ENCODE results near the gene ENPP6. TPM values are rescaled to one million over a fixed set of nuclear protein-coding genes. Genes with fewer than 3 reads are reported as not detected.

ENPP6 gene
- total and polyA plus RNA-seq, 2 donors (not counting 3 experiments of a cell fraction or from before 2014, with no cell fraction given) = not detected

DNA sequence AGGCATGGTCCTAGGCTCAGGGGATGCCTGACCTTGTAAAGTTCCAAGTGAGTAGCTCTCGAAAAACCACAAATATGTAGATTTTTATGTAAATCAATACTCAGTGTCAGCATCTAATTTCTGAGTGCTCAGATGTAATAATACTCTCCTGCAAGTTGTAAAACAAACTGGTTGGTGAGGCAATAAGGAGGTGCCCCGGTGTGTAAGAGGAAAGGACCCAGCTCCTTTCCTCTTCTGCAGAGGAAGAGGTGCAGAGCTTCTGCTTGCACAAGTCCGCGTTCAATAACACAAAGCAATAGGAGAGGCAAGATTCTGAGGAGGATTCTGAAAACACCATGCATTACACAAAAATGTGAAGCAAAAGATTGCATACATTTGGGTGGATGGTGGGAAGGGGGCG is 43.6 kb upstream of the ENPP6 start:
- Histone ChIP-seq H3K27me3 (ENCODE audit: control insufficient read depth in 2 of 2, insufficient read depth in 2 of 2, low read length in 2 of 2) (peaks cover 2 to 3% of the 10 kb centered on the region in 2 experiments), H3K79me2 (ENCODE audit: control insufficient read depth, insufficient read depth, low read length) (no peaks in the 10 kb centered on the region), H3K9ac (replicated peaks; ENCODE audit: extremely low read depth, insufficient read depth, low read length) (no peak overlapping the region), H3K4me1 (ENCODE audit: control insufficient read depth, extremely low read depth, insufficient read depth, low read length) (peaks cover 10% of the 10 kb centered on the region), H3K9me3 (replicated peaks; ENCODE audit: control insufficient read depth, insufficient read depth, low read length) (no peaks in the 10 kb centered on the region), H3K4me2 (ENCODE audit: insufficient read depth, low read length) (no peak overlapping the region), H3K36me3 (ENCODE audit: control insufficient read depth in 2 of 2, extremely low read depth in 1 of 2, insufficient read depth in 2 of 2, low read length in 2 of 2) (no peaks in the 10 kb centered on the region), H3K27ac (ENCODE audit: insufficient read depth, low read depth, low read length) (no peak overlapping the region), H4K20me1 (replicated peaks; ENCODE audit: control insufficient read depth, extremely low read depth, insufficient read depth, low read length) (no peaks in the 10 kb centered on the region), H2AFZ (ENCODE audit: low read depth, low read length) (no peak overlapping the region), H3K4me3 (replicated peaks in 1 of 3; ENCODE audit: insufficient read depth in 1 of 3, low read depth in 1 of 3, low read length in 3 of 3) (no peak overlapping the region), H3K9me1 (replicated peaks; ENCODE audit: control insufficient read depth, extremely low read depth, insufficient read depth, low read length) (no peaks in the 10 kb centered on the region)
- dilution Hi-C loops (cut with MboI; ENCODE audit: extremely low pct_ligation_motif_present, low sequenced_read_pairs) = no loop called here
- TF ChIP-seq, protein P1, sequence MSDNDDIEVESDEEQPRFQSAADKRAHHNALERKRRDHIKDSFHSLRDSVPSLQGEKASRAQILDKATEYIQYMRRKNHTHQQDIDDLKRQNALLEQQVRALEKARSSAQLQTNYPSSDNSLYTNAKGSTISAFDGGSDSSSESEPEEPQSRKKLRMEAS (IDR thresholded peaks at IDR 0.05; ENCODE audit: insufficient read depth, insufficient read length) = no peak
- TF ChIP-seq EZH2 (IDR thresholded peaks at IDR 0.05; ENCODE audit: borderline replicate concordance, low read depth, low read length, severe bottlenecking) = no peak
- no peak for TF ChIP-seq POLR2AphosphoS5 (IDR thresholded peaks at IDR 0.05; ENCODE audit: insufficient read depth, low read depth, low read length)
- no peak for TF ChIP-seq GATA2 (IDR thresholded peaks at IDR 0.05; ENCODE audit: insufficient read depth, insufficient read length, low read depth, low read length)
- no peak for TF ChIP-seq JUN (IDR thresholded peaks at IDR 0.05; ENCODE audit: borderline replicate concordance, insufficient read depth, insufficient read length, low read depth)
- no peak for TF ChIP-seq MYC (IDR thresholded peaks at IDR 0.05; ENCODE audit: low read depth, low read length)
- no TSS peak for BruUV-seq (replicated peaks)
- intact Hi-C loops (cut with micrococcal nuclease) = no loop called here
- POLR2A ChIA-PET = no interaction called here
- FAIRE-seq (no peak), DNase-seq (ENCODE audit: low read depth, low spot score) (no peak)
- CTCF ChIA-PET = interaction anchor here (1.5 to 2.4 kb wide), 2 partner anchors 10 to 275 kb away, joined by 4 to 17 read pairs; no protein-coding TSS in a partner anchor

GRCh38 chr4:184259866-184260265 is 42.2 kb upstream of the ENPP6 start:
- BruUV-seq (replicated peaks) = no TSS peak
- H3K27ac ChIP-seq (ENCODE audit: insufficient read depth, low read depth, low read length) = no peak overlapping the region
- H2AFZ ChIP-seq (ENCODE audit: low read depth, low read length) = no peak overlapping the region
- DNase-seq (ENCODE audit: low read depth, low spot score) (no peak), FAIRE-seq (no peak)
- H3K27me3 ChIP-seq (ENCODE audit: control insufficient read depth in 2 of 2, insufficient read depth in 2 of 2, low read length in 2 of 2) = peaks cover 2 to 3% of the 10 kb centered on the region in 2 experiments
- ChIA-PET CTCF (interaction anchor here (0.8 to 2.4 kb wide), 2 partner anchors 8 kb away, joined by 3 to 17 read pairs; no protein-coding TSS in a partner anchor), POLR2A (no interaction called here)
- no peak overlapping the region for H3K4me3 ChIP-seq (replicated peaks in 1 of 3; ENCODE audit: insufficient read depth in 1 of 3, low read depth in 1 of 3, low read length in 3 of 3)
- no peak overlapping the region for H3K9ac ChIP-seq (replicated peaks; ENCODE audit: extremely low read depth, insufficient read depth, low read length)
- H3K79me2 ChIP-seq (ENCODE audit: control insufficient read depth, insufficient read depth, low read length) = no peaks in the 10 kb centered on the region
- dilution Hi-C loops (cut with MboI; ENCODE audit: extremely low pct_ligation_motif_present, low sequenced_read_pairs) (no loop called here), intact Hi-C loops (cut with micrococcal nuclease) (no loop called here)
- no peak overlapping the region for H3K4me2 ChIP-seq (ENCODE audit: insufficient read depth, low read length)
- TF ChIP-seq JUN (IDR thresholded peaks at IDR 0.05; ENCODE audit: borderline replicate concordance, insufficient read depth, insufficient read length, low read depth) (no peak), CTCF (IDR thresholded peaks at IDR 0.05; ENCODE audit: extremely low read depth in 1 of 2, insufficient read depth in 1 of 2, low read depth in 1 of 2, low read length in 2 of 2) (no peak), GATA2 (IDR thresholded peaks at IDR 0.05; ENCODE audit: insufficient read depth, insufficient read length, low read depth, low read length) (no peak), POLR2AphosphoS5 (IDR thresholded peaks at IDR 0.05; ENCODE audit: insufficient read depth, low read depth, low read length) (no peak), FOS (IDR thresholded peaks at IDR 0.05; ENCODE audit: borderline replicate concordance, insufficient read depth, low read length) (no peak), EZH2 (IDR thresholded peaks at IDR 0.05; ENCODE audit: borderline replicate concordance, low read depth, low read length, severe bottlenecking) (no peak), MYC (IDR thresholded peaks at IDR 0.05; ENCODE audit: low read depth, low read length) (no peak), POLR2A (IDR thresholded peaks at IDR 0.05; ENCODE audit: low read depth, low read length) (no peak)
- TF ChIP-seq, protein P1 (IDR thresholded peaks at IDR 0.05; ENCODE audit: insufficient read depth, insufficient read length) = no peak
- H3K36me3 ChIP-seq (ENCODE audit: control insufficient read depth in 2 of 2, extremely low read depth in 1 of 2, insufficient read depth in 2 of 2, low read length in 2 of 2) = no peaks in the 10 kb centered on the region
- H3K9me1 ChIP-seq (replicated peaks; ENCODE audit: control insufficient read depth, extremely low read depth, insufficient read depth, low read length) = no peaks in the 10 kb centered on the region
- H4K20me1 ChIP-seq (replicated peaks; ENCODE audit: control insufficient read depth, extremely low read depth, insufficient read depth, low read length) = no peaks in the 10 kb centered on the region
- H3K9me3 ChIP-seq (replicated peaks; ENCODE audit: control insufficient read depth, insufficient read depth, low read length) = no peaks in the 10 kb centered on the region
- H3K4me1 ChIP-seq (ENCODE audit: control insufficient read depth, extremely low read depth, insufficient read depth, low read length) = no peaks in the 10 kb centered on the region

Measured in endothelial cell of umbilical vein (primary cell).